CD4-positive, CD25-positive, alpha-beta regulatory T cell (primary cell): ENCODE measurements around the gene C10orf143. TPM values are rescaled to one million over a fixed set of nuclear protein-coding genes. Genes with fewer than 3 reads are reported as not detected.

Source experiments
- ATAC-seq, 2 donors: fragments of 150-1000 bp; cut with Tn5 transposase; one replicate each; pipeline ENCODE4 v1.10.0; 2021; ENCODE audit warnings: low read depth in 2 of 2, moderate number of reproducible peaks in 2 of 2, moderate library complexity in 1 of 2
- DNase-seq, 3 donors: peaks; one replicate each; pipeline versions ENCODE4 v3.0.0 to v3.0.0-alpha.2; 2012 to 2022; ENCODE audit warnings: mixed read lengths in 1 of 3
- H3K27ac ChIP-seq: one replicate; pipeline ENCODE4 v1.7.0; 2013; ENCODE audit warnings: mild to moderate bottlenecking, low read length; ENCODE audit not compliant: insufficient read depth, poor library complexity, severe bottlenecking
- H3K27me3 ChIP-seq: one replicate; pipeline ENCODE4 v1.7.0; 2013; ENCODE audit warnings: low read length; ENCODE audit not compliant: control insufficient read depth, insufficient read depth
- H3K36me3 ChIP-seq: one replicate; pipeline ENCODE4 v1.7.0; 2013; ENCODE audit warnings: mild to moderate bottlenecking, low read length, moderate library complexity; ENCODE audit not compliant: control insufficient read depth, insufficient read depth
- H3K4me1 ChIP-seq: 2 replicates; pipeline ENCODE4 v1.7.0; 2013; ENCODE audit warnings: mild to moderate bottlenecking, low read length; ENCODE audit not compliant: insufficient read depth, control insufficient read depth, poor library complexity, severe bottlenecking
- H3K4me3 ChIP-seq: one replicate; pipeline ENCODE4 v1.7.0; 2013; ENCODE audit warnings: low read depth, mild to moderate bottlenecking, low read length, moderate library complexity
- H3K9me3 ChIP-seq, 2 experiments: 1 replicate in 1 of 2; 2 replicates in 1 of 2; pipeline ENCODE4 v1.7.0; 2013; ENCODE audit warnings: low read length in 2 of 2, mild to moderate bottlenecking in 1 of 2, moderate library complexity in 1 of 2; ENCODE audit not compliant: control insufficient read depth in 2 of 2
- H3K27ac Mint-ChIP-seq, 3 donors: one replicate each; pipeline ENCODE4 v1.8.0; 2020 to 2022; ENCODE audit warnings: mild to moderate bottlenecking in 3 of 3, mixed read lengths in 3 of 3, moderate library complexity in 2 of 3
- H3K27me3 Mint-ChIP-seq: one replicate; pipeline ENCODE4 v1.8.0; 2022; ENCODE audit warnings: mild to moderate bottlenecking, mixed read lengths
- H3K36me3 Mint-ChIP-seq: one replicate; pipeline ENCODE4 v1.8.0; 2020; ENCODE audit warnings: mixed read lengths
- H3K4me1 Mint-ChIP-seq, 4 donors: one replicate each; pipeline ENCODE4 v1.8.0; 2020 to 2022; ENCODE audit warnings: mixed read lengths in 4 of 4, mild to moderate bottlenecking in 1 of 4
- H3K4me3 Mint-ChIP-seq, 4 donors: one replicate each; pipeline ENCODE4 v1.8.0; 2020 to 2022; ENCODE audit warnings: mild to moderate bottlenecking in 4 of 4, mixed read lengths in 4 of 4, moderate library complexity in 3 of 4
- H3K9me3 Mint-ChIP-seq, 7 donors: one replicate each; pipeline ENCODE4 v1.8.0; 2020 to 2022; ENCODE audit warnings: mixed read lengths in 7 of 7, mild to moderate bottlenecking in 3 of 7, moderate library complexity in 2 of 7
- polyA plus RNA-seq, 4 donors: library from polyadenylated mRNA; unstranded; fragments of 300-500 nt; fragmentation: Illumina TruSeq; gene quantifications; one replicate each; pipeline ENCODE4 v1.2.3, GENCODE V29; 2021
- total RNA-seq: library from RNA; stranded (reverse); gene quantifications from one replicate; pipeline ENCODE4 v1.2.3, GENCODE V29; 2022

The C10orf143 gene
- total and polyA plus RNA-seq, 5 donors from 2014 or later, result 7.7 to 28.9 (median 22.6) TPM

DNA sequence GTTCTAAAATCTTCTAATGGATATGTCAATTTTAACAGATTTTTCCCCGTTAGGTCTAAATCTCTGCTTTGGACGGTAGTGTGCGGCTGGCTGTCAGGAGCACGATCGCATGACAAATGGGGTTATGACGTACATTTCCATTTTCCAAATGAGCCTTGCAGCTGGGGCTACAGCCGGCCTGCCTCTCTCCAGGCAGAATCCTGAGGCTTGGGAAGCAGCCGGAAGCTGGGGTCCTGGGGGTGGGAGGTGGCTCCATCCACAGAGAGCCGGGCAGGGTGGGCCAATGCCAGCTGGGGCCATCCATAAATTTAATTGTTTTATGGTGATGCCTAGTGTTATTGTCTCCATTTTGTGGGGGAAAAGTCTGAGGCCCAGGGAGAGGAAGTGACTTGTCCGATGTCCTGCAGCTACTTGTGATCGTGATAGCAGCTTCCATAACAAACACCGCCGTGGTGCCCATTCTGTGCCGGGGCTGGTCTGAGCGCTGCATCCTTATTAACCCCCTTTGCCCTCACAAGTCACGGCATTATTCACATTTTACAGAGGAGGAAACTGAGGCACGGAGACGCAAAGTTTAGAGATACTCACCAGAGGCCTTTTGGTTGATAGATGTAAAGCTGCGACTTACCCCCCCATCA is 93.5 kb downstream of the C10orf143 start:
- no peak overlapping the region for H3K27ac Mint-ChIP-seq
- Histone ChIP-seq H3K4me3 (no peak overlapping the region), H3K4me1 (no peaks in the 10 kb centered on the region), H3K9me3 (no peaks in the 10 kb centered on the region), H3K27me3 (no peaks in the 10 kb centered on the region), H3K27ac (no peak overlapping the region), H3K36me3 (no peaks in the 10 kb centered on the region)
- H3K4me3 Mint-ChIP-seq, result no peak overlapping the region
- peaks cover 0 to 1% (median 0%) of the 10 kb centered on the region in 7 donors for H3K9me3 Mint-ChIP-seq
- H3K4me1 Mint-ChIP-seq, result peaks cover 0 to 5% (median 1%) of the 10 kb centered on the region in 4 donors
- H3K36me3 Mint-ChIP-seq, result no peaks in the 10 kb centered on the region
- DNase-seq (no peak), ATAC-seq (no peak)
- H3K27me3 Mint-ChIP-seq, result peaks cover 4% of the 10 kb centered on the region

DNA sequence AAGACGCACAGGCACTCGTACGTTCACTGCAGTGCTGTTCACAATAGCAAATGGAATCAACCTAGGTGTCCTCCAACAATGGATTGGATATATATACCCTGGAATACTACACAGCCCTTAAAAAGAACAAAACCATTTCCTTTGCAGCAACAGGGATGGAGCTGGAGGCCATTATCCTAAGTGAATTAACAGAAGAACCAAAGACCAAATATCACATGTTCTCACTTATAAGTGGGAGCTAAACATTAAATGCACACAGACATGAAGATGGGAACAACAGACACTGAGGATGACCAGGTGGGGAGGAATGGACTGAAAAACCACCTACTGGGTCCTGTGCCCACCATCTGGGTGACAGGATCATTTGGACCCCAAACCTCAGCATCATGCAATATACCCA is 94.5 kb downstream of the C10orf143 start:
- H3K27me3 ChIP-seq, result no peaks in the 10 kb centered on the region
- H3K4me1 ChIP-seq, result no peaks in the 10 kb centered on the region
- DNase-seq (no peak), ATAC-seq (no peak)
- no peak overlapping the region for H3K27ac ChIP-seq
- no peaks in the 10 kb centered on the region for H3K9me3 ChIP-seq
- H3K4me3 ChIP-seq, result no peak overlapping the region
- Mint-ChIP-seq H3K27ac (no peak overlapping the region), H3K36me3 (no peaks in the 10 kb centered on the region), H3K4me1 (peaks cover 0 to 5% (median 1%) of the 10 kb centered on the region in 4 donors), H3K9me3 (peaks cover 0 to 1% (median 0%) of the 10 kb centered on the region in 7 donors), H3K27me3 (peaks cover 4% of the 10 kb centered on the region), H3K4me3 (no peak overlapping the region)
- no peaks in the 10 kb centered on the region for H3K36me3 ChIP-seq

DNA sequence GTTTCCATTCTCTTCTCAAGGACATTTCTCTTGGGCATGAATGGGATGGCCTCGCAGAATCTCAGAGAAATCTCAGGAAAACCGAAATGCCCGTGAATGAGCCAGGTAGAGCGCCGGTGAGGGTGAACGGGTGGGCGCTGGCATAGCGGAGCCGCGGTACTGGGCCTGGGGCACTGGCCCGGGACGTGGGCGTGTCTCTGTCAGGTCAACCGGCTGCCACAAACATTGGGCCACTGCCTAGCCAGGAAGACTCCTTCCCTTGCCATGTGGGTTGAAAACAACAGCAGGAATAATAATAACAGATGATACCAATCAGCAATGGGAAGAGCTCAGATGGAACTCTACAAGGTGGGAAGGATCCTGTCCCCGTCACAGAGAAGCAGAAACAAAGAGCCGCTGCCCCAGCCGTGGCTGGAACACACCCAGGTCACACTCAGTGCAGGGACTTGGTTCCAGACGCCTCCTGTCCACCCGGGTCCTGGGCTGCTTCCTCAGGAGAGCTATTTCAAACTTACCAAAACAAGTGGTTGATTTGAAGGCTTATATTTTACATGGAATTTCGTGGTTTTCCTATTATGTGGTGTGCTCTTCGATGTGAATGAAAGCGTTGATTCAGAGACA is 95.4 kb downstream of the C10orf143 start:
- Histone ChIP-seq H3K9me3 (no peaks in the 10 kb centered on the region), H3K36me3 (no peaks in the 10 kb centered on the region), H3K27ac (no peak overlapping the region), H3K27me3 (no peaks in the 10 kb centered on the region), H3K4me3 (no peak overlapping the region), H3K4me1 (no peaks in the 10 kb centered on the region)
- no peak overlapping the region for H3K4me3 Mint-ChIP-seq
- ATAC-seq (no peak), DNase-seq (no peak)
- H3K27ac Mint-ChIP-seq, result no peak overlapping the region
- peaks cover 0 to 5% (median 1%) of the 10 kb centered on the region in 4 donors for H3K4me1 Mint-ChIP-seq
- peaks cover 0 to 1% (median 0%) of the 10 kb centered on the region in 7 donors for H3K9me3 Mint-ChIP-seq
- peaks cover 4% of the 10 kb centered on the region for H3K27me3 Mint-ChIP-seq
- no peaks in the 10 kb centered on the region for H3K36me3 Mint-ChIP-seq

DNA sequence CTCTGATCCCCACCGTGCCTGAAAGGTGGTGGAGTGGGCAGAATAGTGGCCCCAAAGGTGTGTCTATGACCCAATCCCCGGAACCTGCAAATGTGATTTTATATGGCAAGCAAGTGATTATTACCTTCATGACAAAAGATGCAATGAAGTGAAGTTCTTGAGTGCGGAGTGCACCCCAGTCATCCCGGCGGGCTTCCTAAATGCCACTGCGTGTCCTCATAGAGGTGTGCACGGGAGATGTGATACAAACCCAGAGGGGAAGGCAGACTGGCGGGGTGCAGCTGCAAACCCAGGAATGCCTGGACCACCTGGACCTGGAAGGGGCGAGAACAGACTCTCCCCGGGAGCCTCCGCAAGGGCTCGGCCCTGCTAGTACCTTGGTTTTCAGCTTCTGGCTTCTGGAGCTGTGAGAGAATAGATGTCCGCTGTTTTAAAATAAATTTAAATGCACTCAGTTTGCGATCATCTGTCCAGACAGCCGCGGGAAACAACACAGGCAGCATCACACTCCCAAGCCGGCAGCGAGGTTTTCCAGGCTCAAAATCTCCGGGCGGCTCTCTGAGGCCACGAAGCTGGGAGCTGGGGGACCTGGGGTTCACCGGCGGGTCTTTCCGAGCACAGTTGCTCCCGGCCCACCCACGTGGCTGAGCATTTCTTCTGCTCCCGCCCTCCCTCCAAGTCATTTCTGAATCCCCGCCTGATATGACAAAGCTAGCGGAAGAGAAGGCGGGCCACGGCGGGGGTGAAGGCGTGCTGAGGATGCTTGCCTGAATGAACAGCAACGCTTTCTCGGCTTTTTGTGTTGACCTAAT is 96.2 kb downstream of the C10orf143 start:
- H3K9me3 Mint-ChIP-seq, result peaks cover 0 to 1% (median 0%) of the 10 kb centered on the region in 7 donors
- Histone ChIP-seq H3K4me3 (no peak overlapping the region), H3K27me3 (no peaks in the 10 kb centered on the region), H3K9me3 (no peaks in the 10 kb centered on the region), H3K36me3 (no peaks in the 10 kb centered on the region), H3K27ac (no peak overlapping the region), H3K4me1 (no peaks in the 10 kb centered on the region)
- peaks cover 0 to 5% (median 1%) of the 10 kb centered on the region in 4 donors for H3K4me1 Mint-ChIP-seq
- H3K36me3 Mint-ChIP-seq, result no peaks in the 10 kb centered on the region
- ATAC-seq, result no peak
- H3K27me3 Mint-ChIP-seq, result peaks cover 4% of the 10 kb centered on the region
- no peak overlapping the region for H3K27ac Mint-ChIP-seq
- DNase-seq, result no peak
- no peak overlapping the region for H3K4me3 Mint-ChIP-seq

Other genes with a start within 250 kb of the C10orf143 start
- gene EBF3, start 146.6 kb downstream of the C10orf143 start, total RNA-seq, result not detected
- not detected for gene EBF3, start 146.6 kb downstream of the C10orf143 start, polyA plus RNA-seq
- gene GLRX3, start 25.6 kb upstream of the C10orf143 start, total RNA-seq, result 41.4 TPM
- gene GLRX3, start 25.6 kb upstream of the C10orf143 start, polyA plus RNA-seq, result 100 to 1,000 TPM in 1 of 4 donors, 10 to 100 TPM in 3; 79.5 to 123 (median 98.2) TPM